ENCODE results near the gene UBE2G2.

Gene UBE2G2

DNA sequence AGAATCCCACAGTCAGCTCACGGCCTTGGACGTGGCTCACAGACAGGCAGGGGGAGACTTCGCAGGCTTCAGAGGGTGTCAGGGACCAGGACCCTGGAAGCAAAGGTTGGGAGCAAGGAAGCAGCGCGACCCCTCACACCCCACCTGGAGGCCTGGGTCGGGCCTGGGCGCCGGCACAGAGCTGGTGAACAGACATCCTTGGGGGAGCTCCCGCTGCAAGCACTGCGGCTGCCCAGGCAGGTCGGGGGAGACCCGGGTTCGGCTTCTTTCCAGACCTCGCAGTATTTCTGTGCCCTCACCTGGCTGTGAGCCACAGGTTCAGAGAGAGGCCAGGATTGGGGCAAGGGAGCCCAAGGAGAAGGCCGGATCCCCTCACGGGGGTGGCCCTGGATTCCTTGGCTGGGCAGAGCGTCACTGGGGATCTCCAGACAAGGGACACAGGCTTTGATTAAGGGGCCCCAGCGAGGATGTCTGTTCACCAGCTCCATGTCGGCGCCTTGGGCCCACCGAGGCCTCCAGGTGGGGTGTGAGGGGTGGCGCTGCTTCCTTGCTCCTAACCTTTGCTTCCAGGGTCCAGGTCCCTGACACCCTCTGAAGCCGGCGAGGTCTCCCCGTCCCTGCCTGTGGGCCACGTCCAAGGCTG lies 52.4 kb downstream of the UBE2G2 start:
- in situ Hi-C loops (cut with MboI; ENCODE audit: low pct_unique_long_range_greater_than_20kb, low sequenced_read_pairs, unreplicated experiment) = no loop called here
- TF ChIP-seq, protein P1, sequence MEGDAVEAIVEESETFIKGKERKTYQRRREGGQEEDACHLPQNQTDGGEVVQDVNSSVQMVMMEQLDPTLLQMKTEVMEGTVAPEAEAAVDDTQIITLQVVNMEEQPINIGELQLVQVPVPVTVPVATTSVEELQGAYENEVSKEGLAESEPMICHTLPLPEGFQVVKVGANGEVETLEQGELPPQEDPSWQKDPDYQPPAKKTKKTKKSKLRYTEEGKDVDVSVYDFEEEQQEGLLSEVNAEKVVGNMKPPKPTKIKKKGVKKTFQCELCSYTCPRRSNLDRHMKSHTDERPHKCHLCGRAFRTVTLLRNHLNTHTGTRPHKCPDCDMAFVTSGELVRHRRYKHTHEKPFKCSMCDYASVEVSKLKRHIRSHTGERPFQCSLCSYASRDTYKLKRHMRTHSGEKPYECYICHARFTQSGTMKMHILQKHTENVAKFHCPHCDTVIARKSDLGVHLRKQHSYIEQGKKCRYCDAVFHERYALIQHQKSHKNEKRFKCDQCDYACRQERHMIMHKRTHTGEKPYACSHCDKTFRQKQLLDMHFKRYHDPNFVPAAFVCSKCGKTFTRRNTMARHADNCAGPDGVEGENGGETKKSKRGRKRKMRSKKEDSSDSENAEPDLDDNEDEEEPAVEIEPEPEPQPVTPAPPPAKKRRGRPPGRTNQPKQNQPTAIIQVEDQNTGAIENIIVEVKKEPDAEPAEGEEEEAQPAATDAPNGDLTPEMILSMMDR (IDR thresholded peaks at IDR 0.05; ENCODE audit: extremely low read depth, insufficient read depth, missing control alignments) = no peak
- DNase-seq (ENCODE audit: low spot score) = no peak

DNA sequence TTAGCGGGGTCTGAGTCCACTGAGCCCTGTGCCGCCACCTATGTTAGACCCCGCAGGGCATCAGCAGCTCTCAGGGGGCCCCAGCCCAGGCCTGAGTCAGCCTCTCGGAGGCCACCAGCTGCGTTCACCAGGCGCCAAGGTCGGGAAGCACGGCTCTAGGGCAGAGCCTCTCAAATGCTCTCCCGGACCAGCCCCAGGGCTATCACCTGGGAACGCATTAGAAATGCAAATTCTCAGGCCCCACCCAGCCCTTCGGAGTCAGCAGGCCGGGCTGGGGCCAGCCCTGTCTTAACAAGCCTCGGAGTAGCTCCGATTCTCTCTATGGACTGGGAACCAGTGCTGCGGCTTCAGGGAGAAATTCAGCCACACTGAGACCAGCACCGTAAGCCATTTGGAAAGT lies 53.0 kb downstream of the UBE2G2 start:
- in situ Hi-C loops (cut with MboI; ENCODE audit: low pct_unique_long_range_greater_than_20kb, low sequenced_read_pairs, unreplicated experiment) = no loop called here
- TF ChIP-seq, protein P1 (IDR thresholded peaks at IDR 0.05; ENCODE audit: extremely low read depth, insufficient read depth, missing control alignments) = no peak
- DNase-seq (ENCODE audit: low spot score) = no peak

DNA sequence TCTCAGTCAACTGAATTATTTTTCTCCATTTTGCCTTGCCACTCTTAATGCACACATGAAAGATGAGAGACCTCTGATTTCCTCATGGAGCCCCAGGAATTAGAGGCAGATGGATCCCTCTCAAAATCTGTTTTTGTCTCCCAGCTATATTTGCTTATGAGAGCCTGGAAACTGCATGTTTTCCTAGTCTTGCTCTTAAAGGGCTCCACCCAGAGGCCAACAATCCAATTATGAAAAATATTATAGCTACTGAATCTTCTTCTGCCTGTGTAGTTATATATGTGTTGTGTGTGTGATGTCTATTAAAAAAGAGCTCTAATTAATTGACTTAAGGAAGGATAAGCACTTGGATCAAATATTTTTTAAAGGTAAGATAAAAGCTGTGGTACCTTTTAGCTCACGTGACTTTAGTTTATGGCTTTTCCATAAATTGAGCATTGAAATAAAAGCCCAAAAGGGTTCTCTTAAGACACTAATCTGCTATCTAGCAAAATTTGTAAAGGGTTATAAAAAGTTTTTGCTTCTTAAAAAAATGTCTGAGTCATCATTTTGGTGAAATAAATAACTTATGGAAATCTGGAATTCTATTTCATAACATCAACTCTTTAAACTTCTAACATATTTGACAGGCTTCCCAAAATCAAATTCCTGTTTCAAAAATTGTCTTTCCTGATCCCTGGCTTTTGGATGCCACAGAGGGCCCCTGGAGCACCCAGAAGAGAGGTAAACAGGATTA lies 59.0 kb downstream of the UBE2G2 start:
- TF ChIP-seq, protein P1 (IDR thresholded peaks at IDR 0.05; ENCODE audit: extremely low read depth, insufficient read depth, missing control alignments) = peak; percentile 25
- in situ Hi-C loops (cut with MboI; ENCODE audit: low pct_unique_long_range_greater_than_20kb, low sequenced_read_pairs, unreplicated experiment) = no loop called here
- no peak for DNase-seq (ENCODE audit: low spot score)

DNA sequence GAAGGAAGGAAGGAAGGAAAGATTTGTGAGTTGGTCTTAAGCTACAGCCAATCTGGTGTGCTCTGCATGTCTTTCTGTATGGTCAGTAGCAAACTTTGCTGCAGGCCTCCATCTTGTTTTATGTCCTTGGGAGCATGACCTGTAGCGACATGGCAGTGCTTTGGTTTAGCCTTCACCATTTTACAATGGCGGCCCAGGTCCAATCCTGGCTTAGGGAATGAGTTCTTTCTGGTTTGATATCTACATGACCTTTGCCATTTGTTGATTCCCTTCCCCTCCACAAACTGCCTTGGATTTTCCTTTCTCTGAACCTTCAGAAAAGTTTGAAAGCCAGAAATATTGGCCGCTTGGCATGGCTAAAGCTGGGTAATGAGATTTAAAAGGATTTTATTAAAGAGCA lies 59.7 kb downstream of the UBE2G2 start:
- TF ChIP-seq, protein P1 (IDR thresholded peaks at IDR 0.05; ENCODE audit: extremely low read depth, insufficient read depth, missing control alignments) = no peak
- in situ Hi-C loops (cut with MboI; ENCODE audit: low pct_unique_long_range_greater_than_20kb, low sequenced_read_pairs, unreplicated experiment) = no loop called here

DNA sequence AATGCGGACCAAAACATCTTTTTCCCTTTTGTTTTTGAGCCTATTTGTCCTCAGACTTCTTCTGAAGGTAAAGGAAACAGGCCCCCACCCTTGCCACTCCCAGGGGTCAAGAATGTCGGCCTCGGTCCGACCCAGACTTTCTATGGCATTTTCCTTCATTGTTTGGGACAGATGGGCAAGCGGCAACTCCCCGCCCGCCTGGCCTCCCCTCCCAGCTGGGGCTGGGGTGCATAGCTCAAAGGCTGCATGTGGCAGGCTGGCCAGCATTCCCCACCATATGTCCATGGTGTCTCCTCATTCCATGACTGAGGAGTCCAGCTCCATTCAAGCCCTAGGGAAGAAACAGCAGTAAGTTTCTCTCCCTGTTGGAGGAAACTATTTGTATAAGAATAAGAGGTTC lies 60.9 kb downstream of the UBE2G2 start:
- TF ChIP-seq, protein P1 (IDR thresholded peaks at IDR 0.05; ENCODE audit: extremely low read depth, insufficient read depth, missing control alignments) = no peak
- in situ Hi-C loops (cut with MboI; ENCODE audit: low pct_unique_long_range_greater_than_20kb, low sequenced_read_pairs, unreplicated experiment) = no loop called here
- DNase-seq (ENCODE audit: low spot score) = no peak

More for the DNA sequence above, 59.7 kb downstream of the UBE2G2 start:
- DNase-seq (ENCODE audit: low spot score) = no peak

DNA sequence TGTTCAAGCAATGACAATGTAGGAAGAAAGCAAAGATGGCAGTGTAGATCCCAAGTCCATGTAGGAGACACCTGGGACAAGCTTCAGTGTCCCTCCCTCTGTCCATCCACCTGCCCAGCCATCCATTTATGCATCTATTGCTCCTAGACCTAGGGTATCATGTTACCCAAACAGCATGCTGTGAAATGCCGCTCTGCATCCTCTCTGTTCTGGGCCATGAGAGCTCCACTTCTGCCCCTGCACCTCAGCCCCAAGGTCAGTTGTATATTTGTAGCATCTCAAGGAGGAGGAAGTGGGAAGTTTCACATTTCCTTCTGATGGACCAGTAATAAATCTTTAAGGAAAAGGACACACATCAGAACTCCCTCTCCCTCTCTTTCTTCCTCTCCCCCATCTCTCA lies 62.3 kb downstream of the UBE2G2 start:
- in situ Hi-C loops (cut with MboI; ENCODE audit: low pct_unique_long_range_greater_than_20kb, low sequenced_read_pairs, unreplicated experiment) = no loop called here
- TF ChIP-seq, protein P1 (IDR thresholded peaks at IDR 0.05; ENCODE audit: extremely low read depth, insufficient read depth, missing control alignments) = no peak
- DNase-seq (ENCODE audit: low spot score) = no peak

Measured in GM13977 (cell line).